GM06990 (cell line): ENCODE data around the gene CABLES2.

Source experiments
- DNase-seq: peaks from one replicate; pipeline ENCODE4 v3.0.0-alpha.2; 2011; ENCODE audit not compliant: insufficient read length; ENCODE audit errors: extremely low read depth
- H3K27me3 ChIP-seq: replicated peaks from 2 replicates; pipeline ENCODE4 v1.6.0; 2011; ENCODE audit warnings: low read length; ENCODE audit not compliant: control insufficient read depth, insufficient read depth
- H3K36me3 ChIP-seq: 2 replicates; pipeline ENCODE4 v1.5.1; 2011; ENCODE audit warnings: low read length; ENCODE audit not compliant: control insufficient read depth, insufficient read depth
- H3K4me3 ChIP-seq: replicated peaks from 2 replicates; pipeline ENCODE4 v1.5.1; 2011; ENCODE audit warnings: low read depth, mild to moderate bottlenecking, control low read depth, low read length
- TF ChIP-seq, protein P1 (sequence below): IDR thresholded peaks from 2 replicates; pipeline ENCODE4 v1.5.1; 2011; ENCODE audit warnings: low read length, control low read depth, mild to moderate bottlenecking, inconsistent platforms; ENCODE audit not compliant: insufficient read depth, poor library complexity, severe bottlenecking

CABLES2 gene

GRCh38 chr20:62421716-62421990, 14.6 kb upstream of the CABLES2 start:
- Histone ChIP-seq H3K36me3 (no peaks in the 10 kb centered on the region), H3K4me3 (no peak overlapping the region), H3K27me3 (no peaks in the 10 kb centered on the region; the same call in 1 of the 2 replicates)
- DNase-seq: no peak
- TF ChIP-seq, protein P1, sequence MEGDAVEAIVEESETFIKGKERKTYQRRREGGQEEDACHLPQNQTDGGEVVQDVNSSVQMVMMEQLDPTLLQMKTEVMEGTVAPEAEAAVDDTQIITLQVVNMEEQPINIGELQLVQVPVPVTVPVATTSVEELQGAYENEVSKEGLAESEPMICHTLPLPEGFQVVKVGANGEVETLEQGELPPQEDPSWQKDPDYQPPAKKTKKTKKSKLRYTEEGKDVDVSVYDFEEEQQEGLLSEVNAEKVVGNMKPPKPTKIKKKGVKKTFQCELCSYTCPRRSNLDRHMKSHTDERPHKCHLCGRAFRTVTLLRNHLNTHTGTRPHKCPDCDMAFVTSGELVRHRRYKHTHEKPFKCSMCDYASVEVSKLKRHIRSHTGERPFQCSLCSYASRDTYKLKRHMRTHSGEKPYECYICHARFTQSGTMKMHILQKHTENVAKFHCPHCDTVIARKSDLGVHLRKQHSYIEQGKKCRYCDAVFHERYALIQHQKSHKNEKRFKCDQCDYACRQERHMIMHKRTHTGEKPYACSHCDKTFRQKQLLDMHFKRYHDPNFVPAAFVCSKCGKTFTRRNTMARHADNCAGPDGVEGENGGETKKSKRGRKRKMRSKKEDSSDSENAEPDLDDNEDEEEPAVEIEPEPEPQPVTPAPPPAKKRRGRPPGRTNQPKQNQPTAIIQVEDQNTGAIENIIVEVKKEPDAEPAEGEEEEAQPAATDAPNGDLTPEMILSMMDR: no peak

GRCh38 chr20:62420846-62421715, 14.0 kb upstream of the CABLES2 start:
- TF ChIP-seq, protein P1: no peak
- no peak for DNase-seq
- Histone ChIP-seq H3K4me3 (no peak overlapping the region), H3K27me3 (no peaks in the 10 kb centered on the region; the same call in 1 of the 2 replicates), H3K36me3 (no peaks in the 10 kb centered on the region)

DNA sequence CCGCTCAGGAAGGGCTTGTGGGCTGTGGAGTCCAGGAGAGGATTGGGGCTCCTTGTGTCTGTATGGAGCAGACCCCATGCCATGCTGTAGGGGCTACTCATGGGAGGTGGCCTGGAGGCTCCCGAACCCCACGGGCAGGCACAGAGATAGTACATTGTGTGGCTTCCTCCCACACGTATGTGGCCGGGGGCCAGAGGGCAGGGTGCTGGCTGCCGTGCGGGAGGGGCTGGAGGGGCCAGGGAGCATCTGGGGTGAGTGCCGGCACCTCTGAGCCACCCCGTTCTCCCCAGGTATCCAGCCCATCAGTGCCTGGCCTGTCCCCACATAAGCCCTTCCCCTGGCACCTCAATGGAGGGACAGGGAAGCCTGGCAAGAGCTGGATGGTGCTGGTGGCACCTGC, 12.7 kb upstream of the CABLES2 start:
- Histone ChIP-seq H3K27me3 (no peaks in the 10 kb centered on the region; the same call in 1 of the 2 replicates), H3K4me3 (no peak overlapping the region), H3K36me3 (no peaks in the 10 kb centered on the region)
- DNase-seq: no peak
- TF ChIP-seq, protein P1: no peak

- Histone ChIP-seq H3K4me3 (no peak overlapping the region), H3K36me3 (no peaks in the 10 kb centered on the region), H3K27me3 (no peaks in the 10 kb centered on the region; the same call in 1 of the 2 replicates)
- TF ChIP-seq, protein P1: no peak
- no peak for DNase-seq
These were observed 11.8 kb upstream of the CABLES2 start for GRCh38 chr20:62418709-62419487.

- TF ChIP-seq, protein P1: no peak
- Histone ChIP-seq H3K4me3 (no peak overlapping the region), H3K36me3 (no peaks in the 10 kb centered on the region), H3K27me3 (no peaks in the 10 kb centered on the region; the same call in 1 of the 2 replicates)
- DNase-seq: no peak
These were observed 11.1 kb upstream of the CABLES2 start for GRCh38 chr20:62417981-62418708.
